ENCODE data around the gene ZP1.

DNA sequence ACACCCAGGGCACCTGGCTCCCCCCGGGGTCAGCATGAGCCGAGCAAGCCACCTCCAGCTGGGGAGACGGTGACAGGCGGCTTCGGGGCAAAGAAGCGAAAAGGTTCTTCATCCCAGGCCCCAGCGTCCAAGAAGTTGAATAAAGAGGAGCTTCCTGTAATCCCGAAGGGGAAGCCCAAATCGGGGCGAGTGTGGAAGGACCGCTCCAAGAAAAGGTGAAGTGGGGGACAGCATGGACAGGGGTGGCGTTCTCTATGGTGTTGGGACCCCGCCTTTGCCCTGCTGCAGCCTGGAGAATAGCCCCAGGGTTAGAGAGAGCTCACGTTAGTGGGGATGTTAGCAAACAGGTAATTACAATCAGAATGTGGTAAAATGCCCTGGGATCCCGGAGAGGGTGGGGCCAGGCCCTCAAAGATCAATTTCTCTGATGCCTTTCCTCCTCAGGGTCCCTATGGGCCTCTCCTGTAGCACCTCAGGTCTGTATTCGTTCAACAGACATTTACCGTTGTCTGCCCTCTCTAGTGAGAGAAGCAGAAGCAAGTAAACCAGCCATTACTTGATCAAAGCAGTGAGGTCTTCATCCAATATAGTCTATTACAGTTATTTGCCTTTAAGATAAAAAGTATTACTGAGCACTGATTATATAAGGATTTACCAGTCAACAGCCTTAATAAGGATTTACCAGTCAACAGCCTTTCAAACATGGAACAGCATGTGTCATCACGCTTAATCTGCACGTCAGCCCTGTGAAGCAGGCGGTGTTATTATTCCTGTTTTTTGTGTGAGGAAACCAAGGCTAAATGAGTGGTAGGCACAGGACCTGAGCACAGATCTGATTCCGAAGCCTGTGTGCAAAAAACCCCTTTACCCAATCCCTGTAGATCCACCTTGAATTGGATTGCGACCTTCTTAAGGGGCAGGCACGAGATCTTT lies 24.4 kb upstream of the ZP1 start:
- TF ChIP-seq, protein P1, sequence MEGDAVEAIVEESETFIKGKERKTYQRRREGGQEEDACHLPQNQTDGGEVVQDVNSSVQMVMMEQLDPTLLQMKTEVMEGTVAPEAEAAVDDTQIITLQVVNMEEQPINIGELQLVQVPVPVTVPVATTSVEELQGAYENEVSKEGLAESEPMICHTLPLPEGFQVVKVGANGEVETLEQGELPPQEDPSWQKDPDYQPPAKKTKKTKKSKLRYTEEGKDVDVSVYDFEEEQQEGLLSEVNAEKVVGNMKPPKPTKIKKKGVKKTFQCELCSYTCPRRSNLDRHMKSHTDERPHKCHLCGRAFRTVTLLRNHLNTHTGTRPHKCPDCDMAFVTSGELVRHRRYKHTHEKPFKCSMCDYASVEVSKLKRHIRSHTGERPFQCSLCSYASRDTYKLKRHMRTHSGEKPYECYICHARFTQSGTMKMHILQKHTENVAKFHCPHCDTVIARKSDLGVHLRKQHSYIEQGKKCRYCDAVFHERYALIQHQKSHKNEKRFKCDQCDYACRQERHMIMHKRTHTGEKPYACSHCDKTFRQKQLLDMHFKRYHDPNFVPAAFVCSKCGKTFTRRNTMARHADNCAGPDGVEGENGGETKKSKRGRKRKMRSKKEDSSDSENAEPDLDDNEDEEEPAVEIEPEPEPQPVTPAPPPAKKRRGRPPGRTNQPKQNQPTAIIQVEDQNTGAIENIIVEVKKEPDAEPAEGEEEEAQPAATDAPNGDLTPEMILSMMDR (IDR thresholded peaks at IDR 0.05), result no peak
- TF ChIP-seq POLR2A (IDR thresholded peaks at IDR 0.05) (no peak), POLR2AphosphoS5 (IDR thresholded peaks at IDR 0.05) (no peak), EP300 (IDR thresholded peaks at IDR 0.05) (no peak)
